ENCODE measurements around the gene PDK1.
"Not testable (repeated sequence)": the region's sequence is repeated elsewhere in the genome, so short reads cannot be mapped to it uniquely, and the experiment has no call there.

Gene PDK1

GRCh38 chr2:172552547-172553291 lies 3.2 kb upstream of the PDK1 start:
- DNase-seq: peak; percentile 5 to 42 (median 32)

GRCh38 chr2:172554352-172555271 lies 1.3 kb upstream of the PDK1 start:
- DNase-seq: peak in 1 of 4 experiments; percentile 11

GRCh38 chr2:172555272-172555521 lies 693 bp upstream of the PDK1 start:
- no peak for DNase-seq

- DNase-seq: peak; percentile 66 to 88 (median 80)
These were observed 569 bp downstream of the PDK1 start for GRCh38 chr2:172556284-172557033.

- no peak for DNase-seq
These were observed 2.5 kb downstream of the PDK1 start for GRCh38 chr2:172558372-172558771.

GRCh38 chr2:172560721-172561120 lies 4.8 kb downstream of the PDK1 start:
- DNase-seq: no peak

- DNase-seq: no peak
These were observed 5.4 kb downstream of the PDK1 start for GRCh38 chr2:172561270-172561669.

- no peak for DNase-seq
These were observed 6.4 kb downstream of the PDK1 start for GRCh38 chr2:172562298-172562697.

GRCh38 chr2:172564376-172564775 lies 8.5 kb downstream of the PDK1 start:
- DNase-seq: no peak

- no peak for DNase-seq
These were observed 15.4 kb downstream of the PDK1 start for GRCh38 chr2:172571245-172571644.

- DNase-seq: no peak
These were observed 17.1 kb downstream of the PDK1 start for GRCh38 chr2:172572981-172573380.

- DNase-seq: no peak
These were observed 19.1 kb downstream of the PDK1 start for GRCh38 chr2:172574965-172575364.

- DNase-seq: no peak
These were observed 22.2 kb downstream of the PDK1 start for GRCh38 chr2:172578054-172578453.

- DNase-seq: no peak
These were observed 23.1 kb downstream of the PDK1 start for GRCh38 chr2:172578860-172579512.

- no peak for DNase-seq
These were observed 24.7 kb downstream of the PDK1 start for GRCh38 chr2:172580544-172580943.

GRCh38 chr2:172582656-172583055 lies 26.8 kb downstream of the PDK1 start:
- no peak for DNase-seq

GRCh38 chr2:172586245-172586891 lies 30.5 kb downstream of the PDK1 start:
- DNase-seq: no peak

GRCh38 chr2:172587231-172587630 lies 31.3 kb downstream of the PDK1 start:
- not testable (repeated sequence) for DNase-seq

GRCh38 chr2:172588931-172589330 lies 33.0 kb downstream of the PDK1 start:
- DNase-seq: no peak

- not testable (repeated sequence) for DNase-seq
These were observed 35.5 kb downstream of the PDK1 start for GRCh38 chr2:172591386-172591785.

GRCh38 chr2:172592190-172592589 lies 36.3 kb downstream of the PDK1 start:
- DNase-seq: not testable (repeated sequence)

GRCh38 chr2:172596776-172597175 lies 40.9 kb downstream of the PDK1 start:
- DNase-seq: no peak

Data from suppressor macrophage (primary cell).